Stimulated activated CD8-positive, alpha-beta memory T cell treated with anti-CD3 and anti-CD28 coated beads, Interleukin-15, amount 100 ng/mL, for 48 hours (primary cell): ENCODE measurements around the gene CPD.
"Not testable (repeated sequence)": the region's sequence is repeated elsewhere in the genome, so short reads cannot be mapped to it uniquely, and the experiment has no call there.

Source experiments
- DNase-seq, 2 donors: peaks; one replicate each; pipeline ENCODE4 v3.0.0-alpha.2; 2020; ENCODE audit warnings: low read depth in 2 of 2

The CPD gene

GRCh38 chr17:30427611-30428010 lies 48.9 kb downstream of the CPD start:
- DNase-seq: no peak

- no peak for DNase-seq
These were observed 50.4 kb downstream of the CPD start for GRCh38 chr17:30429155-30429554.

- DNase-seq: no peak
These were observed 54.8 kb downstream of the CPD start for GRCh38 chr17:30433514-30433913.

- no peak for DNase-seq
These were observed 58.0 kb downstream of the CPD start for GRCh38 chr17:30436729-30437128.

- DNase-seq: no peak
These were observed 65.0 kb downstream of the CPD start for GRCh38 chr17:30443721-30444120.

- not testable (repeated sequence) for DNase-seq
These were observed 67.9 kb downstream of the CPD start for GRCh38 chr17:30446640-30447039.

GRCh38 chr17:30449480-30449879 lies 70.8 kb downstream of the CPD start:
- DNase-seq: no peak

GRCh38 chr17:30450125-30451027 lies 71.6 kb downstream of the CPD start:
- DNase-seq: no peak

GRCh38 chr17:30454635-30455034 lies 75.9 kb downstream of the CPD start:
- no peak for DNase-seq

- no peak for DNase-seq
These were observed 79.6 kb downstream of the CPD start for GRCh38 chr17:30458371-30458770.

GRCh38 chr17:30458797-30459413 lies 80.2 kb downstream of the CPD start:
- not testable (repeated sequence) for DNase-seq

- DNase-seq: no peak
These were observed 89.7 kb downstream of the CPD start for GRCh38 chr17:30468465-30468864.

GRCh38 chr17:30472238-30472890 lies 93.6 kb downstream of the CPD start:
- no peak for DNase-seq

- DNase-seq: no peak
These were observed 96.5 kb downstream of the CPD start for GRCh38 chr17:30475206-30475605.

GRCh38 chr17:30476726-30477082 lies 98.0 kb downstream of the CPD start:
- DNase-seq: no peak

GRCh38 chr17:30477083-30477773 lies 98.5 kb downstream of the CPD start, which contains the start of gene GOSR1:
Gene GOSR1, plus strand, starts transcription at chr17:30477408. Its CDS starts 26 bp downstream, at chr17:30477434.
- peak; percentile 85 for DNase-seq

GRCh38 chr17:30477774-30478115 lies 99.0 kb downstream of the CPD start:
- DNase-seq: no peak

- no peak for DNase-seq
These were observed 103.8 kb downstream of the CPD start for GRCh38 chr17:30482555-30482954.

- no peak for DNase-seq
These were observed 104.4 kb downstream of the CPD start for GRCh38 chr17:30483159-30483558.

GRCh38 chr17:30493780-30494179 lies 115.1 kb downstream of the CPD start:
- no peak for DNase-seq

GRCh38 chr17:30495586-30495985 lies 116.9 kb downstream of the CPD start:
- no peak for DNase-seq

GRCh38 chr17:30503558-30503957 lies 124.8 kb downstream of the CPD start:
- no peak for DNase-seq
